DOHH2 (cell line): Measurements from ENCODE around the gene SCUBE1.

Experiments used
- EZH2phosphoT487 ChIP-seq: fragments of 200-600 bp; sonication (generic); IDR thresholded peaks from 2 replicates; pipeline ENCODE4 v1.6.1; 2017; ENCODE audit warnings: borderline replicate concordance, mild to moderate bottlenecking, antibody characterized with exemption, low read length, moderate library complexity, mixed read lengths
- TF ChIP-seq, protein P1 (sequence below): fragments of 200-600 bp; sonication (generic); IDR thresholded peaks from one replicate; pipeline ENCODE4 v1.5.1; 2014; ENCODE audit warnings: antibody characterized with exemption, mild to moderate bottlenecking, low read depth, low read length; ENCODE audit not compliant: poor library complexity, severe bottlenecking

DNA sequence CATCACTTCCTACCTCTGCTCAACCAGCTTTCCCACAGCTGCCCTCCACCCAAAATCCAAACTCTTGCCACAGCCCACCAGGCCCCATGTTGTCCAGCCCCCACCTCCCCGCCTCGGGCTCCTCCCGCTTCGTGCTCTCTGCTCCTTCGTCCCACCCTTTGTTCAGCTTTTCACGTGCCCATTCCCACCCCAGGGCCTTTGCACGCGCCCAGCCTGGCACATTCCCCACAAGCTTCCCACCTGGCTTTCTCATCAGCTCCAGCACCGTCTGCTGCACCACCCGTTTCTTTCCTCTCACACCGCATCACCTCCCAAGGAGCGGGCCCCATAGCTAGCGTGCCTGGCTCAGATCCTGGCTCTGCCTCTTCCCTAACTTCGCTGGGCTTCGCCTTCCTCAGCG lies 54.8 kb downstream of the SCUBE1 start:
- TF ChIP-seq, protein P1, sequence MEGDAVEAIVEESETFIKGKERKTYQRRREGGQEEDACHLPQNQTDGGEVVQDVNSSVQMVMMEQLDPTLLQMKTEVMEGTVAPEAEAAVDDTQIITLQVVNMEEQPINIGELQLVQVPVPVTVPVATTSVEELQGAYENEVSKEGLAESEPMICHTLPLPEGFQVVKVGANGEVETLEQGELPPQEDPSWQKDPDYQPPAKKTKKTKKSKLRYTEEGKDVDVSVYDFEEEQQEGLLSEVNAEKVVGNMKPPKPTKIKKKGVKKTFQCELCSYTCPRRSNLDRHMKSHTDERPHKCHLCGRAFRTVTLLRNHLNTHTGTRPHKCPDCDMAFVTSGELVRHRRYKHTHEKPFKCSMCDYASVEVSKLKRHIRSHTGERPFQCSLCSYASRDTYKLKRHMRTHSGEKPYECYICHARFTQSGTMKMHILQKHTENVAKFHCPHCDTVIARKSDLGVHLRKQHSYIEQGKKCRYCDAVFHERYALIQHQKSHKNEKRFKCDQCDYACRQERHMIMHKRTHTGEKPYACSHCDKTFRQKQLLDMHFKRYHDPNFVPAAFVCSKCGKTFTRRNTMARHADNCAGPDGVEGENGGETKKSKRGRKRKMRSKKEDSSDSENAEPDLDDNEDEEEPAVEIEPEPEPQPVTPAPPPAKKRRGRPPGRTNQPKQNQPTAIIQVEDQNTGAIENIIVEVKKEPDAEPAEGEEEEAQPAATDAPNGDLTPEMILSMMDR = no peak
- TF ChIP-seq EZH2phosphoT487 = no peak
